Raji (cell line): ENCODE data around the gene IMP4.
A peak's percentile ranks its signal among the peaks of the same experiment; 100 is the strongest.

Experiments
- POLR2A ChIP-seq: IDR thresholded peaks from 2 replicates; pipeline ENCODE4 v1.6.1; 2011; ENCODE audit warnings: low read depth, low read length, control low read depth; ENCODE audit not compliant: insufficient read depth

Gene IMP4

GRCh38 chr2:130376433-130377293 lies 34.0 kb downstream of the IMP4 start:
- peak; percentile 38; the same call in 1 of the 2 replicates for TF ChIP-seq POLR2A

GRCh38 chr2:130377491-130377890 lies 34.8 kb downstream of the IMP4 start:
- no peak for TF ChIP-seq POLR2A

GRCh38 chr2:130378206-130378897 lies 35.7 kb downstream of the IMP4 start:
- TF ChIP-seq POLR2A, result no peak

GRCh38 chr2:130378898-130379214 lies 36.2 kb downstream of the IMP4 start:
- no peak for TF ChIP-seq POLR2A

- no peak for TF ChIP-seq POLR2A
These were observed 37.6 kb downstream of the IMP4 start for GRCh38 chr2:130380096-130380934.

- no peak for TF ChIP-seq POLR2A
These were observed 38.4 kb downstream of the IMP4 start for GRCh38 chr2:130381145-130381544.

GRCh38 chr2:130381619-130382018 lies 38.9 kb downstream of the IMP4 start:
- no peak for TF ChIP-seq POLR2A

GRCh38 chr2:130382313-130382917 lies 39.7 kb downstream of the IMP4 start:
- TF ChIP-seq POLR2A, result no peak

GRCh38 chr2:130385709-130386108 lies 43.0 kb downstream of the IMP4 start:
- no peak for TF ChIP-seq POLR2A

GRCh38 chr2:130387071-130387400 lies 44.3 kb downstream of the IMP4 start:
- no peak for TF ChIP-seq POLR2A

GRCh38 chr2:130387804-130388203 lies 45.1 kb downstream of the IMP4 start:
- TF ChIP-seq POLR2A, result peak; percentile 13; the same call in 1 of the 2 replicates

GRCh38 chr2:130388221-130388907 lies 45.7 kb downstream of the IMP4 start:
- peak; percentile 71 for TF ChIP-seq POLR2A

- no peak for TF ChIP-seq POLR2A
These were observed 46.7 kb downstream of the IMP4 start for GRCh38 chr2:130389358-130389757.

- TF ChIP-seq POLR2A, result no peak
These were observed 47.1 kb downstream of the IMP4 start for GRCh38 chr2:130389783-130390182.

- no peak for TF ChIP-seq POLR2A
These were observed 47.9 kb downstream of the IMP4 start for GRCh38 chr2:130390460-130391057.
